GM23338 (cell line): ENCODE measurements around the gene DEK. TPM values are rescaled to one million over a fixed set of nuclear protein-coding genes. Genes with fewer than 3 reads are reported as not detected.

Experiments used
- ATAC-seq: fragments of 200-7000 bp; cut with Tn5 transposase; 3 replicates; pipeline ENCODE4 v1.9.1; 2020
- DNase-seq: peaks from one replicate; pipeline ENCODE4 v3.0.0-alpha.2; 2015; ENCODE audit warnings: low spot score
- H2AFZ ChIP-seq: fragments of 200-600 bp; sonication (generic); 2 replicates; pipeline ENCODE4 v1.8.0; 2016; ENCODE audit warnings: antibody characterized with exemption, mild to moderate bottlenecking, moderate library complexity
- H3F3A ChIP-seq: fragments of 200-600 bp; sonication (generic); replicated peaks from 2 replicates; pipeline ENCODE4 v1.8.0; 2017; ENCODE audit warnings: antibody characterized with exemption, mixed run types, low read depth
- H3K27ac ChIP-seq: fragments of 200-600 bp; sonication (generic); 2 replicates; pipeline ENCODE4 v1.6.1; 2016; ENCODE audit warnings: low read depth
- H3K27me3 ChIP-seq: fragments of 200-600 bp; sonication (generic); 2 replicates; pipeline ENCODE4 v1.8.0; 2016; ENCODE audit warnings: mild to moderate bottlenecking, mixed run types, moderate library complexity; ENCODE audit not compliant: insufficient read depth
- H3K36me3 ChIP-seq: fragments of 200-600 bp; sonication (generic); 2 replicates; pipeline ENCODE4 v1.8.0; 2016; ENCODE audit warnings: mild to moderate bottlenecking; ENCODE audit not compliant: insufficient read depth
- H3K4me1 ChIP-seq: fragments of 200-600 bp; sonication (generic); 2 replicates; pipeline ENCODE4 v1.8.0; 2016; ENCODE audit warnings: mild to moderate bottlenecking, moderate library complexity; ENCODE audit not compliant: insufficient read depth
- H3K4me2 ChIP-seq: fragments of 200-600 bp; sonication (generic); 2 replicates; pipeline ENCODE4 v1.7.1; 2017; ENCODE audit warnings: mixed run types
- H3K4me3 ChIP-seq: fragments of 200-600 bp; sonication (generic); 2 replicates; pipeline ENCODE4 v1.6.1; 2016; ENCODE audit warnings: mixed run types
- H3K79me2 ChIP-seq: fragments of 200-600 bp; sonication (generic); replicated peaks from 2 replicates; pipeline ENCODE4 v1.8.0; 2017; ENCODE audit warnings: mild to moderate bottlenecking; ENCODE audit not compliant: insufficient read depth
- H3K9me2 ChIP-seq: fragments of 200-600 bp; sonication (generic); 2 replicates; pipeline ENCODE4 v1.8.0; 2017; ENCODE audit not compliant: insufficient read depth
- H4K20me1 ChIP-seq: fragments of 200-600 bp; sonication (generic); replicated peaks from 2 replicates; pipeline ENCODE4 v1.8.0; 2017; ENCODE audit warnings: mild to moderate bottlenecking; ENCODE audit not compliant: insufficient read depth
- H3K27ac Mint-ChIP-seq: 2 replicates; pipeline ENCODE4 v1.8.0; 2020; ENCODE audit warnings: inconsistent platforms, mild to moderate bottlenecking, moderate library complexity, mixed read lengths
- H3K27me3 Mint-ChIP-seq: 3 replicates; pipeline ENCODE4 v1.8.0; 2022; ENCODE audit warnings: low read depth, mild to moderate bottlenecking, moderate library complexity, mixed read lengths, inconsistent platforms; ENCODE audit not compliant: insufficient read depth, poor library complexity
- H3K36me3 Mint-ChIP-seq: 3 replicates; pipeline ENCODE4 v1.8.0; 2021; ENCODE audit warnings: low read depth, mild to moderate bottlenecking, inconsistent platforms, moderate library complexity, mixed read lengths
- H3K4me1 Mint-ChIP-seq: 3 replicates; pipeline ENCODE4 v1.8.0; 2020; ENCODE audit warnings: mild to moderate bottlenecking, inconsistent platforms, mixed read lengths
- H3K4me3 Mint-ChIP-seq: 3 replicates; pipeline ENCODE4 v1.8.0; 2021; ENCODE audit warnings: moderate library complexity, mild to moderate bottlenecking, inconsistent platforms, mixed read lengths
- H3K9me3 Mint-ChIP-seq: 3 replicates; pipeline ENCODE4 v1.8.0; 2020; ENCODE audit warnings: moderate library complexity, mild to moderate bottlenecking, inconsistent platforms, mixed read lengths
- CREB1 ChIP-seq: fragments of 250-450 bp; sonication (Bioruptor Pico); IDR thresholded peaks from 2 replicates; pipeline ENCODE4 v1.5.0; 2020; ENCODE audit warnings: low read depth, mild to moderate bottlenecking, moderate library complexity
- EZH2 ChIP-seq: fragments of 200-600 bp; sonication (generic); IDR thresholded peaks from one replicate; pipeline ENCODE4 v1.8.0; 2017; ENCODE audit warnings: antibody characterized with exemption, mild to moderate bottlenecking, low read depth; ENCODE audit not compliant: unreplicated experiment
- EZH2phosphoT487 ChIP-seq: fragments of 200-600 bp; sonication (generic); IDR thresholded peaks from one replicate; pipeline ENCODE4 v1.8.1; 2018; ENCODE audit warnings: antibody characterized with exemption; ENCODE audit not compliant: unreplicated experiment
- JUNB ChIP-seq: IDR thresholded peaks from one replicate; pipeline ENCODE4 v1.6.1; 2016; ENCODE audit warnings: antibody characterized with exemption; ENCODE audit not compliant: unreplicated experiment
- STAT1 ChIP-seq: IDR thresholded peaks from one replicate; pipeline ENCODE4 v1.6.1; 2016; ENCODE audit warnings: antibody characterized with exemption; ENCODE audit not compliant: unreplicated experiment
- polyA plus RNA-seq: library from polyadenylated mRNA; unstranded; fragments of >200 nt; fragmentation: Nextera tagmentation; extraction: Ambion mirVana; gene quantifications from 2 replicates; pipeline ENCODE4 v1.2.1, GENCODE V29; 2016
- total RNA-seq: library from RNA; depleted of rRNA; stranded (reverse); fragments of >200 nt; shearing (Covaris generic); gene quantifications from 2 replicates; pipeline ENCODE4 v1.2.3, GENCODE V29; 2014
- TF ChIP-seq, protein P1 (sequence below): IDR thresholded peaks from 2 replicates; pipeline ENCODE4 v1.6.1; 2016; ENCODE audit warnings: antibody characterized with exemption
- TF ChIP-seq, protein P2 (sequence below): fragments of 250-450 bp; sonication (Bioruptor Pico); IDR thresholded peaks from 2 replicates; pipeline ENCODE4 v1.5.0; 2020; ENCODE audit warnings: mild to moderate bottlenecking, moderate library complexity

The DEK gene
- total and polyA plus RNA-seq, 2 experiments from 2014 or later = 218 to 582 TPM

DNA sequence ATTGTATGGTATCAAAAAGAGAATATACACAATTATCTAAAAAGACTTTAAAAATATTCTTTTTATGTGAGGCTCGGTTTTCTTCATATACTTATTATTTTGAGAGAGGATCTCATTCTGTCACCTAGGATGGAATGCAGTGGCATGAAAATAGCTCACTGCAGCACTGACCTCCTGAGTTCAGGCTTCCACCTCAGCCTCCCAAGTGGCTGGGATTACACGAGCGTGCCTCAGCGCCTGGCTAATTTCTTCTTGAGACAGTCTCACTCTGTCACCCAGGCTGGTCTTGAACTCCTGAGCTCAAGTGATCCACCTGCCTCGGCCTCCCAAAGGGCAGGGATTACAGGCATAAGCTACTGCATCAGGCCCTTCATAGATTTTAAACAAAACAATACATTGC, 10.7 kb downstream of the DEK start (continued):
- TF ChIP-seq, protein P1, sequence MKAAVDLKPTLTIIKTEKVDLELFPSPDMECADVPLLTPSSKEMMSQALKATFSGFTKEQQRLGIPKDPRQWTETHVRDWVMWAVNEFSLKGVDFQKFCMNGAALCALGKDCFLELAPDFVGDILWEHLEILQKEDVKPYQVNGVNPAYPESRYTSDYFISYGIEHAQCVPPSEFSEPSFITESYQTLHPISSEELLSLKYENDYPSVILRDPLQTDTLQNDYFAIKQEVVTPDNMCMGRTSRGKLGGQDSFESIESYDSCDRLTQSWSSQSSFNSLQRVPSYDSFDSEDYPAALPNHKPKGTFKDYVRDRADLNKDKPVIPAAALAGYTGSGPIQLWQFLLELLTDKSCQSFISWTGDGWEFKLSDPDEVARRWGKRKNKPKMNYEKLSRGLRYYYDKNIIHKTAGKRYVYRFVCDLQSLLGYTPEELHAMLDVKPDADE = no peak
- TF ChIP-seq, protein P2, sequence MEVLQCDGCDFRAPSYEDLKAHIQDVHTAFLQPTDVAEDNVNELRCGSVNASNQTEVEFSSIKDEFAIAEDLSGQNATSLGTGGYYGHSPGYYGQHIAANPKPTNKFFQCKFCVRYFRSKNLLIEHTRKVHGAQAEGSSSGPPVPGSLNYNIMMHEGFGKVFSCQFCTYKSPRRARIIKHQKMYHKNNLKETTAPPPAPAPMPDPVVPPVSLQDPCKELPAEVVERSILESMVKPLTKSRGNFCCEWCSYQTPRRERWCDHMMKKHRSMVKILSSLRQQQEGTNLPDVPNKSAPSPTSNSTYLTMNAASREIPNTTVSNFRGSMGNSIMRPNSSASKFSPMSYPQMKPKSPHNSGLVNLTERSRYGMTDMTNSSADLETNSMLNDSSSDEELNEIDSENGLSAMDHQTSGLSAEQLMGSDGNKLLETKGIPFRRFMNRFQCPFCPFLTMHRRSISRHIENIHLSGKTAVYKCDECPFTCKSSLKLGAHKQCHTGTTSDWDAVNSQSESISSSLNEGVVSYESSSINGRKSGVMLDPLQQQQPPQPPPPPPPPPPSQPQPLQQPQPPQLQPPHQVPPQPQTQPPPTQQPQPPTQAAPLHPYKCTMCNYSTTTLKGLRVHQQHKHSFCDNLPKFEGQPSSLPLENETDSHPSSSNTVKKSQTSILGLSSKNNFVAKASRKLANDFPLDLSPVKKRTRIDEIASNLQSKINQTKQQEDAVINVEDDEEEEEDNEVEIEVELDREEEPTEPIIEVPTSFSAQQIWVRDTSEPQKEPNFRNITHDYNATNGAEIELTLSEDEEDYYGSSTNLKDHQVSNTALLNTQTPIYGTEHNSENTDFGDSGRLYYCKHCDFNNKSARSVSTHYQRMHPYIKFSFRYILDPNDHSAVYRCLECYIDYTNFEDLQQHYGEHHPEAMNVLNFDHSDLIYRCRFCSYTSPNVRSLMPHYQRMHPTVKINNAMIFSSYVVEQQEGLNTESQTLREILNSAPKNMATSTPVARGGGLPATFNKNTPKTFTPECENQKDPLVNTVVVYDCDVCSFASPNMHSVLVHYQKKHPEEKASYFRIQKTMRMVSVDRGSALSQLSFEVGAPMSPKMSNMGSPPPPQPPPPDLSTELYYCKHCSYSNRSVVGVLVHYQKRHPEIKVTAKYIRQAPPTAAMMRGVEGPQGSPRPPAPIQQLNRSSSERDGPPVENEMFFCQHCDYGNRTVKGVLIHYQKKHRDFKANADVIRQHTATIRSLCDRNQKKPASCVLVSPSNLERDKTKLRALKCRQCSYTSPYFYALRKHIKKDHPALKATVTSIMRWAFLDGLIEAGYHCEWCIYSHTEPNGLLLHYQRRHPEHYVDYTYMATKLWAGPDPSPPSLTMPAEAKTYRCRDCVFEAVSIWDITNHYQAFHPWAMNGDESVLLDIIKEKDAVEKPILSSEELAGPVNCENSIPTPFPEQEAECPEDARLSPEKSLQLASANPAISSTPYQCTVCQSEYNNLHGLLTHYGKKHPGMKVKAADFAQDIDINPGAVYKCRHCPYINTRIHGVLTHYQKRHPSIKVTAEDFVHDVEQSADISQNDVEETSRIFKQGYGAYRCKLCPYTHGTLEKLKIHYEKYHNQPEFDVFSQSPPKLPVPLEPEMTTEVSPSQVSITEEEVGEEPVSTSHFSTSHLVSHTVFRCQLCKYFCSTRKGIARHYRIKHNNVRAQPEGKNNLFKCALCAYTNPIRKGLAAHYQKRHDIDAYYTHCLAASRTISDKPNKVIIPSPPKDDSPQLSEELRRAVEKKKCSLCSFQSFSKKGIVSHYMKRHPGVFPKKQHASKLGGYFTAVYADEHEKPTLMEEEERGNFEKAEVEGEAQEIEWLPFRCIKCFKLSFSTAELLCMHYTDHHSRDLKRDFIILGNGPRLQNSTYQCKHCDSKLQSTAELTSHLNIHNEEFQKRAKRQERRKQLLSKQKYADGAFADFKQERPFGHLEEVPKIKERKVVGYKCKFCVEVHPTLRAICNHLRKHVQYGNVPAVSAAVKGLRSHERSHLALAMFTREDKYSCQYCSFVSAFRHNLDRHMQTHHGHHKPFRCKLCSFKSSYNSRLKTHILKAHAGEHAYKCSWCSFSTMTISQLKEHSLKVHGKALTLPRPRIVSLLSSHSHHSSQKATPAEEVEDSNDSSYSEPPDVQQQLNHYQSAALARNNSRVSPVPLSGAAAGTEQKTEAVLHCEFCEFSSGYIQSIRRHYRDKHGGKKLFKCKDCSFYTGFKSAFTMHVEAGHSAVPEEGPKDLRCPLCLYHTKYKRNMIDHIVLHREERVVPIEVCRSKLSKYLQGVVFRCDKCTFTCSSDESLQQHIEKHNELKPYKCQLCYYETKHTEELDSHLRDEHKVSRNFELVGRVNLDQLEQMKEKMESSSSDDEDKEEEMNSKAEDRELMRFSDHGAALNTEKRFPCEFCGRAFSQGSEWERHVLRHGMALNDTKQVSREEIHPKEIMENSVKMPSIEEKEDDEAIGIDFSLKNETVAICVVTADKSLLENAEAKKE (CRISPR knock-in tag) = no peak
- TF ChIP-seq STAT1 = no peak
- TF ChIP-seq EZH2phosphoT487 = no peak
- no peak for TF ChIP-seq EZH2

DNA sequence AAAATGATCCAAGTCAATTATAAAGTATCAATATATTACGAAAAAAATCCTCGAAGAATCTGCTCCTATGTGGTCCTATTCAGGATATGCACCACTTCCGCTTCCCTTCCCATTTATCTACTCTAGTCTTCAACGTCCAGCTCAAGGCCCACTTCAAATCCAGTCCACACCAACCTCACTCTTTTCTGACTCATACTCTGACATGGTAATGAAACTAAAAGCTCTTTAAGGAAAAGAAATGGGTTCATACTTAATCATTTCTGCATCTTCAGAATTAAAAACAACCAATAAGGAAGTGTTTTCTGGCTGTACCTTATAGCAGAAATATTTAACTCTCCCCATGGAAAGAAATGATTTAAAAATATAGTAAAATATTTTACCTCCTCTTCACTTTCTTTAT, 15.1 kb downstream of the DEK start:
- no peaks in the 10 kb centered on the region for H3K27me3 ChIP-seq
- H4K20me1 ChIP-seq = peaks cover 32% of the 10 kb centered on the region
- no peaks in the 10 kb centered on the region for H3K27me3 Mint-ChIP-seq
- H3K79me2 ChIP-seq = peaks cover 100% of the 10 kb centered on the region
- no peak overlapping the region for H2AFZ ChIP-seq
- H3K9me2 ChIP-seq = no peaks in the 10 kb centered on the region
- no peak overlapping the region for H3K4me3 ChIP-seq
- H3K27ac ChIP-seq = no peak overlapping the region
- H3F3A ChIP-seq = no peaks in the 10 kb centered on the region
- peaks cover 45% of the 10 kb centered on the region for H3K36me3 ChIP-seq
- no peak overlapping the region for H3K4me2 ChIP-seq
- H3K36me3 Mint-ChIP-seq = peaks cover 89% of the 10 kb centered on the region
- no peak overlapping the region for H3K4me3 Mint-ChIP-seq
- peaks cover 12% of the 10 kb centered on the region; the same call in 2 of the 3 replicates for H3K4me1 Mint-ChIP-seq
- H3K27ac Mint-ChIP-seq = no peak overlapping the region
- ATAC-seq = no peak
- no peak for TF ChIP-seq JUNB
- TF ChIP-seq CREB1 = no peak
- TF ChIP-seq EZH2 = no peak
- no peak for DNase-seq
- H3K9me3 Mint-ChIP-seq = no peaks in the 10 kb centered on the region
- H3K4me1 ChIP-seq = no peaks in the 10 kb centered on the region
